NCI-H2196 treated with DMSO at 0.1 percent for 48 hours (cell line): ENCODE data around the gene ZBTB42.
"Not testable (repeated sequence)": the region's sequence is repeated elsewhere in the genome, so short reads cannot be mapped to it uniquely, and the experiment has no call there.

Experiments used
- DNase-seq: peaks from one replicate; lab custom pipeline; 2025; ENCODE audit not compliant: unreplicated experiment; lab: John Stamatoyannopoulos, UW

The ZBTB42 gene

GRCh38 chr14:104836171-104836935, 35.5 kb downstream of the ZBTB42 start:
- not testable (repeated sequence) for DNase-seq

GRCh38 chr14:104841730-104842129, 40.8 kb downstream of the ZBTB42 start:
- no peak for DNase-seq

- no peak for DNase-seq
Measured at GRCh38 chr14:104843006-104843405, 42.1 kb downstream of the ZBTB42 start.

- no peak for DNase-seq
Measured at GRCh38 chr14:104843442-104844305, 42.8 kb downstream of the ZBTB42 start.

GRCh38 chr14:104844306-104845032, 43.6 kb downstream of the ZBTB42 start:
- DNase-seq: no peak

GRCh38 chr14:104845033-104845666, 44.2 kb downstream of the ZBTB42 start:
- no peak for DNase-seq

GRCh38 chr14:104845834-104846441, 45.0 kb downstream of the ZBTB42 start:
- DNase-seq: no peak

GRCh38 chr14:104852280-104852663, 51.4 kb downstream of the ZBTB42 start:
- DNase-seq: no peak
